HepG2 (cell line): ENCODE measurements around the gene ZNF865. TPM values are rescaled to one million over a fixed set of nuclear protein-coding genes. Genes with fewer than 3 reads are reported as not detected.

Experiments used
- DNMT3B ChIP-seq: conservative IDR thresholded peaks from 2 replicates; pipeline ENCODE4 v1.6.1; 2016; ENCODE audit warnings: missing biosample characterization, control low read depth
- FOXK1 ChIP-seq: sonication (generic); formaldehyde crosslinking; IDR thresholded peaks from 2 replicates; pipeline ENCODE4 v1.4.0; 2020; ENCODE audit warnings: low read depth, missing genetic modification reagents, borderline replicate concordance
- KDM5B ChIP-seq: sonication (generic); formaldehyde crosslinking; IDR thresholded peaks from 2 replicates; pipeline ENCODE4 v1.4.0; 2020; ENCODE audit warnings: missing genetic modification reagents, mild to moderate bottlenecking, borderline replicate concordance
- KIAA2018 ChIP-seq: sonication (generic); formaldehyde crosslinking; IDR thresholded peaks from 2 replicates; pipeline ENCODE4 v1.5.0; 2020; ENCODE audit warnings: mild to moderate bottlenecking, missing genetic modification reagents, borderline replicate concordance
- MXD3 ChIP-seq: IDR thresholded peaks from 2 replicates; pipeline ENCODE4 v1.6.1; 2016; ENCODE audit warnings: mild to moderate bottlenecking, missing biosample characterization, missing genetic modification reagents
- NBN ChIP-seq: fragments of 450-650 bp; conservative IDR thresholded peaks from 2 replicates; pipeline ENCODE4 v1.6.1; 2017
- NFKBIZ ChIP-seq: IDR thresholded peaks from 2 replicates; pipeline ENCODE4 v1.6.1; 2018; ENCODE audit warnings: missing genetic modification reagents, missing compliant biosample characterization
- PCBP1 ChIP-seq: fragments of 200-400 bp; formaldehyde crosslinking; IDR thresholded peaks from 2 replicates; pipeline ENCODE4 v1.6.1; 2017; ENCODE audit warnings: mild to moderate bottlenecking, low read depth, low read length, borderline replicate concordance
- SATB2 ChIP-seq: sonication (generic); formaldehyde crosslinking; IDR thresholded peaks from 2 replicates; pipeline ENCODE4 v1.5.0; 2020; ENCODE audit warnings: missing genetic modification reagents
- TCF12 ChIP-seq, 2 experiments: fragments of 450-650 bp in 1 of 2; sonication (generic) in 1 of 2; formaldehyde crosslinking in 1 of 2; IDR thresholded peaks; 2 replicates each; pipeline versions ENCODE4 v1.6.1 to v1.8.0; 2017 to 2022; ENCODE audit warnings: antibody characterized with exemption in 1 of 2, mild to moderate bottlenecking in 1 of 2, missing genetic modification reagents in 1 of 2, moderate library complexity in 1 of 2
- ZBTB25 ChIP-seq: IDR thresholded peaks from 2 replicates; pipeline ENCODE4 v1.6.1; 2018; ENCODE audit warnings: missing genetic modification reagents
- ZBTB26 ChIP-seq: IDR thresholded peaks from 2 replicates; pipeline ENCODE4 v1.6.1; 2016; ENCODE audit warnings: missing compliant biosample characterization, missing genetic modification reagents, borderline replicate concordance
- ZNF367 ChIP-seq: sonication (generic); formaldehyde crosslinking; IDR thresholded peaks from 2 replicates; pipeline ENCODE4 v1.4.0; 2020; ENCODE audit warnings: missing genetic modification reagents, borderline replicate concordance
- ZNF576 ChIP-seq: sonication (generic); formaldehyde crosslinking; IDR thresholded peaks from 2 replicates; pipeline ENCODE4 v1.4.0; 2020; ENCODE audit warnings: mild to moderate bottlenecking, missing genetic modification reagents
- ZSCAN22 ChIP-seq: sonication (generic); formaldehyde crosslinking; IDR thresholded peaks from 2 replicates; pipeline ENCODE4 v1.4.0; 2020; ENCODE audit warnings: mild to moderate bottlenecking, missing genetic modification reagents
- ZSCAN29 ChIP-seq: sonication (generic); formaldehyde crosslinking; conservative IDR thresholded peaks from 2 replicates; pipeline ENCODE4 v1.4.0; 2020; ENCODE audit warnings: mild to moderate bottlenecking, missing genetic modification reagents
- ZSCAN9 ChIP-seq: IDR thresholded peaks from 2 replicates; pipeline ENCODE4 v1.6.1; 2016; ENCODE audit warnings: borderline replicate concordance
- polyA plus RNA-seq, 8 experiments: library from polyadenylated mRNA; depleted of rRNA in 3 of 8; stranded (reverse) in 7 of 8; unstranded in 1 of 8; fragments of >200 nt; fragmentation: Illumina TruSeq in 4 of 8; extraction: Trizol in 4 of 8; gene quantifications; 2 replicates each; pipeline versions ENCODE4 v1.2.1 to v1.2.3, GENCODE V29; 2011 to 2016; ENCODE audit warnings: low read depth in 4 of 8, missing spikeins in 1 of 8, mixed read lengths in 1 of 8; ENCODE audit not compliant: insufficient read depth in 1 of 8
- total RNA-seq, 5 experiments: library from RNA; depleted of rRNA; stranded (reverse); fragments of >200 nt; fragmentation: Illumina TruSeq; extraction: Trizol; gene quantifications; 2 replicates each; pipeline ENCODE4 v1.2.3, GENCODE V29; 2016; ENCODE audit warnings: low read depth in 1 of 5

The ZNF865 gene
- total and polyA plus RNA-seq, 2 of the 13 experiments (the other 11 are each of a cell fraction or from before 2014, with no cell fraction given) = 0.93 to 1.0 TPM

- TF ChIP-seq ZNF367 (CRISPR knock-in tag) (no peak), ZNF576 (CRISPR knock-in tag) (no peak), PCBP1 (peak; percentile 26; the same call in 1 of the 2 replicates), SATB2 (CRISPR knock-in tag) (no peak), ZBTB26 (CRISPR knock-in tag) (no peak), ZSCAN29 (CRISPR knock-in tag) (peak; percentile 61; the same call in 1 of the 2 replicates), NFKBIZ (no peak), KIAA2018 (CRISPR knock-in tag) (no peak), MXD3 (CRISPR knock-in tag) (peak; percentile 57; the same call in 1 of the 2 replicates), ZBTB25 (CRISPR knock-in tag) (peak; percentile 90), ZSCAN9 (CRISPR knock-in tag) (no peak; the same call in 1 of the 2 replicates), TCF12 (IDR thresholded peaks at IDR 0.05) (no peak), TCF12 (CRISPR knock-in tag; IDR thresholded peaks at IDR 0.05) (0 out of 2 replicates have a peak, but pooled peaks have one; percentile 37), FOXK1 (CRISPR knock-in tag) (peak; percentile 41; the same call in 1 of the 2 replicates), KDM5B (CRISPR knock-in tag) (no peak; the same call in 1 of the 2 replicates), DNMT3B (CRISPR knock-in tag) (no peak; the same call in 1 of the 2 replicates), ZSCAN22 (CRISPR knock-in tag) (no peak), NBN (no peak)
Measured at GRCh38 chr19:55643003-55643886, 37.8 kb downstream of the ZNF865 start, which contains the start of gene ZNF581 (continued).
